ENCODE measurements around the gene RIPK4. TPM values are rescaled to one million over a fixed set of nuclear protein-coding genes. Genes with fewer than 3 reads are reported as not detected.

The RIPK4 gene
- total and polyA plus RNA-seq, 7 donors: 0.01 TPM; not detected in 6

DNA sequence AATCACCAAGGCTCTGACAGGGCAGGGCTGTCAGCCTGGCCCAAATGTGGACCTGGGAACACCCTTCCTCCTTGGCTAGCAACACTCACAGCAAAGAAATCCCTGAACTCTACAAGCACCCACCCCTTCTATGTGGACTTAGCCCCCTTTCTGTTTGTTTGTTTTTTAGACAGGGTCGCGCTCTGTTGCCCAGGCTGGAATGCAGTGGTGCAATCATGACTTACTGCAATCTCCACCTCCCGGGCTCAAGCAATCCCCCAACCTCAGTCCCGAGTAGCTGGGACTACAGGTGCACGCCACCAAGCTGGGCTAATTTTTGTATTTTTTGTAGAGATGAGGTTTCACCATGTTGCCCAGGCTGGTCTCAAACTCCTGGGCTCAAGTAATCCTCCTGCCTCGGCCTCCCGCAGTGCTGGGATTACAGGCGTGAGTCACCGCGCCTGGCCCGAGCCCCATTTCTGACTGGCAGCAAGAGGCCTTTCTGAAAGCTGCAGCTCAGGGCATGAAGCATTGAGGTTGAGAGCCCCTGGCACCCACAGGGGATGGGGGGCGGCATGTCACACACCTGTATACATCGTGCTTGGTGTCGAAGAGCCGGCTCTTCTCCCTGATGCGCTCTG, 16.2 kb downstream of the RIPK4 start:
- ATAC-seq: no peak
- H3K27ac ChIP-seq: no peak overlapping the region
- no peaks in the 10 kb centered on the region for H3K9me3 ChIP-seq
- no peak overlapping the region for H3K4me3 ChIP-seq
- no peak for DNase-seq
- 83 to 92% (median 86%) methylated on average over 15 to 16 of the region's 16 CpGs for WGBS, 3 donors
- intact Hi-C loops (cut with DNase I): no loop called here
- no peak for TF ChIP-seq CTCF (IDR thresholded peaks at IDR 0.05)
- no peaks in the 10 kb centered on the region for H3K4me1 ChIP-seq
- peaks cover 0 to 26% (median 1%) of the 10 kb centered on the region in 3 donors for H3K27me3 ChIP-seq (ENCODE audit: insufficient read depth in 3 of 3, low read length in 2 of 3)
- H3K36me3 ChIP-seq (ENCODE audit: insufficient read depth in 1 of 2, low read depth in 1 of 2): no peaks in the 10 kb centered on the region

GRCh38 chr21:41750051-41750450, 16.8 kb downstream of the RIPK4 start:
- no peaks in the 10 kb centered on the region for H3K9me3 ChIP-seq
- H3K27me3 ChIP-seq (ENCODE audit: insufficient read depth in 3 of 3, low read length in 2 of 3): peaks cover 0 to 26% (median 1%) of the 10 kb centered on the region in 3 donors
- no peak overlapping the region for H3K27ac ChIP-seq
- H3K36me3 ChIP-seq (ENCODE audit: insufficient read depth in 1 of 2, low read depth in 1 of 2): no peaks in the 10 kb centered on the region
- no peak for DNase-seq
- WGBS, 3 donors: 68 to 74% (median 71%) methylated on average over 7 of the region's 7 CpGs
- intact Hi-C loops (cut with DNase I): no loop called here
- H3K4me1 ChIP-seq: no peaks in the 10 kb centered on the region
- ATAC-seq: no peak
- TF ChIP-seq CTCF (IDR thresholded peaks at IDR 0.05): no peak
- H3K4me3 ChIP-seq: no peak overlapping the region

GRCh38 chr21:41749286-41749685, 17.6 kb downstream of the RIPK4 start:
- ATAC-seq (no peak), DNase-seq (no peak)
- Histone ChIP-seq H3K36me3 (ENCODE audit: insufficient read depth in 1 of 2, low read depth in 1 of 2) (no peaks in the 10 kb centered on the region), H3K4me3 (no peak overlapping the region), H3K27ac (no peak overlapping the region), H3K27me3 (ENCODE audit: insufficient read depth in 3 of 3, low read length in 2 of 3) (peaks cover 0 to 32% (median 1%) of the 10 kb centered on the region in 3 donors), H3K4me1 (no peaks in the 10 kb centered on the region), H3K9me3 (no peaks in the 10 kb centered on the region)
- no peak for TF ChIP-seq CTCF (IDR thresholded peaks at IDR 0.05)
- 73 to 82% (median 82%) methylated on average over 10 of the region's 10 CpGs for WGBS, 3 donors
- intact Hi-C loops (cut with DNase I): no loop called here

DNA sequence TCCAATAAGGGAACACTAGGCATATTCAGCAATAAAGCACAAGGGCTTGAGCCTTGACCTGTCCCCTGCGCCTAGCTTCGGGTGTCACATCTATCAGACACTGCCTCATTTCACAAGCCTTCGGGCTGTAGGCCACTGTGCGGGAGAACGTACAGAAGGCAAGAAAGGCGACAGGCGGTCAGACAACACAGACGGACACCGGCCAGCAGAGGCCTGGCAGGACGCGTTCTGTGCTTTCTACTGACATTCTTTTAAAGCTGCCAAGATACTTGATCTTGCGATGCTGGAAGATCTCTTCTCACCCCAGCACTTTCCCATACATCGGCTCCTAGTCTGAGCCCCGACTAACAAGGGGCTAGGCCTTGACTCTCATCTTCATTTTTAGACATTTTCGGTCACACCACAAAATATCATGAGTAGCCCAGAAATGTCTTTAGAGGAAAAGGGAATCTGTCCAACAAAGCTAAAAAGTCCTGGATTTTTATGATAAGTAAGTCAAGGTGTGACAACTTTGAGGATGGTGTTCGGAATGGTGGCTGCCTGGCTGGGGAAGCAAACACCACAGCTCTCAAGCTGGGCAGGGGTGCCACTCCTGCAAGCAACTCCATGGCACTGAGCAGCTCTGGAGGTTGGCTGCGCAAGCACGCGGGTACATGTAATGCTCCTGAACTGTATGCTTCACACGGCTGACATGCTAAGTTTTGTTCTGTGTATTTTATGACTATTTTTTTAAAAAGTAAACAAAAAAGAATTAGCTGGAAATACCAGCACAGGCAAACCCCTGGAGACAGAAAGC, 18.7 kb downstream of the RIPK4 start:
- Histone ChIP-seq H3K4me1 (no peaks in the 10 kb centered on the region), H3K9me3 (no peaks in the 10 kb centered on the region), H3K27ac (no peak overlapping the region), H3K27me3 (ENCODE audit: insufficient read depth in 3 of 3, low read length in 2 of 3) (peaks cover 0 to 40% (median 2%) of the 10 kb centered on the region in 3 donors), H3K4me3 (no peak overlapping the region), H3K36me3 (ENCODE audit: insufficient read depth in 1 of 2, low read depth in 1 of 2) (no peaks in the 10 kb centered on the region)
- WGBS, 3 donors: 56 to 73% (median 60%) methylated on average over 20 of the region's 20 CpGs
- ATAC-seq (no peak), DNase-seq (no peak)
- intact Hi-C loops (cut with DNase I): no loop called here
- TF ChIP-seq CTCF (IDR thresholded peaks at IDR 0.05): no peak

All from psoas muscle (tissue), 8 donors.